ENCODE measurements around the gene OR56A3.
"Not testable (repeated sequence)": the region's sequence is repeated elsewhere in the genome, so short reads cannot be mapped to it uniquely, and the experiment has no call there.

Gene OR56A3

GRCh38 chr11:5955586-5955985, 13.5 kb downstream of the OR56A3 start:
- H3K9me3 ChIP-seq (ENCODE audit: severe bottlenecking), result peaks cover 7% of the 10 kb centered on the region
- peaks cover 45% of the 10 kb centered on the region for H3K27me3 ChIP-seq (ENCODE audit: insufficient read depth, low read depth, severe bottlenecking)
- no peak for TF ChIP-seq CTCF (IDR thresholded peaks at IDR 0.05; ENCODE audit: low read depth, low read length)
- no peak overlapping the region for H3K27ac ChIP-seq
- H3K4me3 ChIP-seq (ENCODE audit: low read depth, low read length), result no peak overlapping the region
- no peak for DNase-seq
- H3K36me3 ChIP-seq, result no peaks in the 10 kb centered on the region

- DNase-seq; H3K27ac ChIP-seq; H3K4me3 ChIP-seq (ENCODE audit: low read depth, low read length); H3K36me3 ChIP-seq: not testable (repeated sequence)
- Histone ChIP-seq H3K9me3 (ENCODE audit: severe bottlenecking) (peaks cover 13% of the 10 kb centered on the region), H3K27me3 (ENCODE audit: insufficient read depth, low read depth, severe bottlenecking) (peaks cover 42% of the 10 kb centered on the region)
These were observed 18.8 kb downstream of the OR56A3 start for GRCh38 chr11:5960704-5961320.

GRCh38 chr11:5966958-5967357, 24.9 kb downstream of the OR56A3 start:
- no peak overlapping the region for H3K4me3 ChIP-seq (ENCODE audit: low read depth, low read length)
- H3K36me3 ChIP-seq, result no peaks in the 10 kb centered on the region
- peaks cover 33% of the 10 kb centered on the region for H3K27me3 ChIP-seq (ENCODE audit: insufficient read depth, low read depth, severe bottlenecking)
- TF ChIP-seq CTCF (IDR thresholded peaks at IDR 0.05; ENCODE audit: low read depth, low read length), result no peak
- H3K9me3 ChIP-seq (ENCODE audit: severe bottlenecking), result no peaks in the 10 kb centered on the region
- H3K27ac ChIP-seq, result no peak overlapping the region
- DNase-seq, result no peak

- Histone ChIP-seq H3K9me3 (ENCODE audit: severe bottlenecking) (no peaks in the 10 kb centered on the region), H3K27me3 (ENCODE audit: insufficient read depth, low read depth, severe bottlenecking) (peaks cover 38% of the 10 kb centered on the region), H3K36me3 (no peaks in the 10 kb centered on the region), H3K27ac (no peak overlapping the region), H3K4me3 (ENCODE audit: low read depth, low read length) (no peak overlapping the region)
- DNase-seq, result no peak
- TF ChIP-seq CTCF (IDR thresholded peaks at IDR 0.05; ENCODE audit: low read depth, low read length), result no peak
These were observed 25.7 kb downstream of the OR56A3 start for GRCh38 chr11:5967708-5968107.

GRCh38 chr11:5968394-5968793, 26.3 kb downstream of the OR56A3 start, which contains the start of gene OR56A5:
OR56A5 (minus strand) TSS chr11:5968494; CDS start chr11:5968494, 0 bp downstream.
- H3K27me3 ChIP-seq (ENCODE audit: insufficient read depth, low read depth, severe bottlenecking), result peaks cover 41% of the 10 kb centered on the region
- H3K9me3 ChIP-seq (ENCODE audit: severe bottlenecking), result no peaks in the 10 kb centered on the region
- no peak for DNase-seq
- TF ChIP-seq CTCF (IDR thresholded peaks at IDR 0.05; ENCODE audit: low read depth, low read length), result no peak
- H3K27ac ChIP-seq, result no peak within 1 kb of the TSS
- H3K36me3 ChIP-seq, result no peaks in the 10 kb centered on the region
- H3K4me3 ChIP-seq (ENCODE audit: low read depth, low read length), result no peak within 1 kb of the TSS

GRCh38 chr11:5973530-5973929, 31.5 kb downstream of the OR56A3 start:
- Histone ChIP-seq H3K36me3 (no peaks in the 10 kb centered on the region), H3K4me3 (ENCODE audit: low read depth, low read length) (no peak overlapping the region), H3K27me3 (ENCODE audit: insufficient read depth, low read depth, severe bottlenecking) (peaks cover 45% of the 10 kb centered on the region), H3K9me3 (ENCODE audit: severe bottlenecking) (no peaks in the 10 kb centered on the region), H3K27ac (no peak overlapping the region)
- no peak for DNase-seq
- TF ChIP-seq CTCF (IDR thresholded peaks at IDR 0.05; ENCODE audit: low read depth, low read length), result no peak

Measured in WERI-Rb-1 (cell line).